CD4-positive, alpha-beta T cell treated with Interleukin-6 for 4 hours (primary cell): Measurements from ENCODE around the gene WASF3.

Experiments used
- DNase-seq: peaks from one replicate; pipeline ENCODE4 v3.0.0-alpha.2; 2020; ENCODE audit warnings: mixed read lengths

Gene WASF3

DNA sequence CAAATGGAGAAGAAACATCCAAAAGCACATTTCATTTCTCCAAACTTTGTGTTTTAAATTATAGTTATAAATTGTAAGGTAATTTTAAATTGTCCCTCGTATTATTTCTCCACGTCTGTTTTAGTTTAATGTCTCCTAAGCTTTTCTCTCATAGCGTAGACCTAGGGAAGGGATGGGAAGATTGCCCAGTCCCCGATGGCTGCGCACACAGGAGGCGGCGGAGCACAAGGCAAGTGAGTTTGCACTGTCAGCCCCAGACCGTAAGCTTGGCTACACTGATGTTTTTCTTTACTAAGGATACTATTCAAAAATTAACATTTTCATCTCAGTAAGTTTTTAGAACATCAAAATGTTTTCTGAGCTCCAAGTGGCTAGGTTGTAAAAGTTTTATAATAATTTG lies 130.8 kb downstream of the WASF3 start:
- DNase-seq = no peak

DNA sequence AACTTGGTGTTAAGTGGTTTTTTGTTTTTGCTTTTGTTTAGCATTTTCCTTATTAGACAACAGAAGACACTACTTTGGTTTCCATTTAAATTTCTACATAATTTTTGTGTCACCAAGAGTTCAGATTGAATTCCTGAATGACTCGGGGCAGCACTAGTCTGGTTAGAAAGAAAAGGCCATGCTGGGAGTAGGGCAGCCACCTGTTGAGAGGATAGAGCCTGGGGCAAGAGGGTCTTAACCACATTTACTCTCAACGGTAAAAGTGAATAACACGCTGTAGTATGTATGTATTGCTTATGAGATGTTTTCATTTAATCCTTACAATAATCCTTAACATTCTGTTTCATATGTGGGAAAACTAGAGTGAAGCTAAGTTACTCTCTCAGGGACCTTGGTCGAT lies 131.5 kb downstream of the WASF3 start:
- no peak for DNase-seq

GRCh38 chr13:26693749-26694463 lies 136.4 kb downstream of the WASF3 start:
- DNase-seq = no peak

DNA sequence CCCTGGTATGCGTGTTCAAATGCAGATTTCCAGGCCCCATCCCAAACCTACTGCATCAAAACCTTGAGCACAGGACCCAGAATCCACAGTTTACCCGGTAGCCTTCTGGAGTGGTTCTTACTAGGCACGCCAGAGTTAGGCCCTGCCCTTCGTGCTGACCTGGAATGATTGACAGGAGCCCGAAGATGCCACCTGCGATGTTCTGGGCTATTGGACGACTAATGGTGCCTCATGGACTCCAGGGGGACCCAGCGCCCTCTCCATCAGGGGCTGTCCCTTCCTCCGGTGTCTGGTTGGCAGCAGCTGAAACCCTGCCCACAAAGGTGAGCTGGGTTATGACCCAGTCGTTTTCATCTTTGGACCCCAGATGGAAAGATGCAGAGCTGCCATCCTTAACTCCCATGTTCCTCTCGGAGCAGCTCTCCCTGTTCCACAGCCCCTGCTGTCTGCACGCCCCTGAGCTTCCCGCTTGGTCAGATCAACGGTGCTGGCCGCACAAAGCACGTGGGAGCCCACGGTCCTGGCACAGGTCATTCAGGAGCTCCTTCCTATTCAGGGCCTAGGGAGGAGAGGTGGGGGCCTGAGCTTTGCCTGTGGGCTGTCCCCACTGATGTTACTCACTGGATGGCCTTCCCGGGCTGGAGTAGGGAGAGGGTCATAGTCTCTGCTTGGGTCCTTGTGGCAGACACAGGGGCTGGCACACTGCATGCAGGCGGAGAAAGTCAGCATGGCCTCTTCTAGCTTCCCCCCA lies 137.3 kb downstream of the WASF3 start:
- DNase-seq = no peak

GRCh38 chr13:26695360-26695705 lies 137.8 kb downstream of the WASF3 start:
- DNase-seq = no peak

DNA sequence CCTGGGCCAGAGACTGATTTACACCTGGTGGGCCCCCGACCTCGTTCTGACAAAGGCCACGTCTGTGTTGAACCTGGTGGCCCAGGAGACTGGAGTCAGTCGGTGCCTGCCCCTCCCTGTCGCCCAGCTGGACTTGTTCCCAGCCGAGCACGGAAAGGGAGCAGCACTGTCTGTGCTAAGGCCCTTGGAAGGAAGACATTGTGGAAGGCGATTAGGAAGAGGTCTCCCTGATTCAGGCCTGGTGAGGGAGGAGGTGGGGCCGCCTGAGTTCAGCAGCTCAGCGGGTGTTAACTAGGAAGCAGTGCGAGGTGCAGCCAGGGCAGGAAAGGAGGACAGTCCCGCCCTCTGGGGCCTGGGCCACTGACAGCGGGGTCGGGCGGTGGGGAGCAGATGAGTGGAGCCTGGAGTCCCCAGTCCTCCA lies 138.4 kb downstream of the WASF3 start:
- DNase-seq = no peak

- no peak for DNase-seq
Measured at GRCh38 chr13:26697069-26697955, 139.8 kb downstream of the WASF3 start.

DNA sequence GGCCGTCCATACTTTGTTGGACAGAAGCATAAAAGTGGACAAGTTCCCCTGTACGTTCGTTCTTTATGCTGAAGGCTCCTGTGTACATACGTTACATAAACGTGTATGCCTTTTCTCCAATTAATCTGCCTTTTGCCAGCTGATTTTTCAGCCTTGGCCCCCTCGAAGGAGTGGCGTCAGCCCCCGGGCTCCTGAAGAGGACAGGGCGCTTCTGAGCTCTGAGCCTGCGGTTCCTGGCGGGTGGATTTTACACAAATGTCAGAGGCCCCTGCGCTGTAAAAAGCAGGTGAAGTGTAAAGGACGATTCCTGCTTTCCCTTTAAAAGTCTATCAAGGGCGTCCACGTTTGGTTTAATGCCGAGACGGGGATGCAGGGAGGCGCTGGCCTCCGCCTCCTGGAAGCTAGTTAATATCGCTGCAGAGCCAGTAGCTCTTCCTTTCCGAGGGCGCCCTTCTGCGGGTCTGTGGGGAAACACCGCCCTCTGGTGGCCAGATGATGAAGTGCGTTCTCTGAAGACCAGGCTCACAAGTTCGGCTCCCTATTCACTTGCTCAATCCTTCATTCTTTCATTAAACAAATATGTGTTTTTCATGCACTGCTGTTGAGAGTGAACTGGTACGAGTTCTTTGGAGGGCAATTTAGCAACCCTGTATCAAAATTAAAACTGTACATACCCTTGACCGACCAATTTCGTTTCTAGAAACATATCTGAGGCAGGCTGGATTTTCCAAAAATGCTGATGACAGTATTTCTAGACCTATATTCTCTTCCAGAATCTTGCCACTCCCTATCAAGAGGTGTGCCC lies 141.1 kb downstream of the WASF3 start:
- peak; percentile 78 for DNase-seq

- no peak for DNase-seq
Measured at GRCh38 chr13:26699197-26699490, 141.7 kb downstream of the WASF3 start.

DNA sequence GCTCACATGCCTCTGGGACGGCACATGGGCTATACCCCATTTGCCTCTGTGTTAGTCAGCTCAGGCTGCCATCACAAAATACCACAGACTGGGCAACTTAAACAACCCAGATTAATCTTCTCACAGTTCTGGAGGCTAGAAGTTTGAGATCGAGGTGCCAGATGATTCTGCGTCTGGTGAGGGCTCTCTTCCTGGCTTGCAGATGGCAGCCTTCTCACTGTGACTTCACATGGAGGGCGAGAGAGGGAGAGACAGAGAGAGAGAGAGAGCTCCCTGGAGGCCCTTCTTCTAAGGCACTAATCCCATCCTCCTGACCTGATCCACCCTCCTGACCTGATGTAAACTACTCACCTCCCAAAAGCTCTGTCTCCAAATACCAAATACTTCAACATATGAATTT lies 148.1 kb downstream of the WASF3 start:
- no peak for DNase-seq

DNA sequence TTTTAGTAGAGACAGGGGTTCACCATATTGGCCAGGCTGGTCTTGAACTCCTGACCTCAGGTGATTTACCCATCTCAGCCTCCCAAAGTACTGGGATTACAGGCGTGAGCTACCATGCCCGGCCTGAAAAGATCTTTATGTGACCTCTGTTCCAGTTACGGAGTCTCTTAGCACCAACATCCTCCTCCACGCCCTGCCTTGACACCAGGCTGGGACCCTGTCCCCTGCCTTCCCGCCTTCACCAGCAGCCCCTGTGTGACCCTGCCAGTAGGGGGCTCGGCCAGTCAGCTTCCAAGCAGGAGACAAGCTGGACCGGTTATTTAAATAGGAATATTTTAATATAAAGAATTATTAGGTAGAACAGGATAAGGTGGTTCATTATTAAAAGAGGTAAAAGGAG lies 148.9 kb downstream of the WASF3 start:
- no peak for DNase-seq

- peak; percentile 33 for DNase-seq
Measured at GRCh38 chr13:26707122-26708006, 149.9 kb downstream of the WASF3 start.

DNA sequence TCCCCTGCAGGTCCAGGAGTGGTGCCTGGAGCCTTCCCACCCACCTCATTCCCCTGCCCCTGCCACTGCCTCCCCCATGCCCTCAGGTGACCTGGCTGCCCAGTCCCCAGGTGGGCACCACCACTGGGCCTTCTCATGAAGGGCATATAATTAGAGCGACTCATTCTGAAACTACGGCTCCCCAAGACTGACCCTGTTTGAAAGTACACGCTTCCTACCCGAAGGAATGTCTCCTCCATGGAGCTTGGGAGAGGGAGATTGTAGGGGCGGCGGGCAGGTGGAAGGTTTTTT lies 150.5 kb downstream of the WASF3 start:
- no peak for DNase-seq

- DNase-seq = no peak
Measured at GRCh38 chr13:26709461-26709860, 152.0 kb downstream of the WASF3 start.

DNA sequence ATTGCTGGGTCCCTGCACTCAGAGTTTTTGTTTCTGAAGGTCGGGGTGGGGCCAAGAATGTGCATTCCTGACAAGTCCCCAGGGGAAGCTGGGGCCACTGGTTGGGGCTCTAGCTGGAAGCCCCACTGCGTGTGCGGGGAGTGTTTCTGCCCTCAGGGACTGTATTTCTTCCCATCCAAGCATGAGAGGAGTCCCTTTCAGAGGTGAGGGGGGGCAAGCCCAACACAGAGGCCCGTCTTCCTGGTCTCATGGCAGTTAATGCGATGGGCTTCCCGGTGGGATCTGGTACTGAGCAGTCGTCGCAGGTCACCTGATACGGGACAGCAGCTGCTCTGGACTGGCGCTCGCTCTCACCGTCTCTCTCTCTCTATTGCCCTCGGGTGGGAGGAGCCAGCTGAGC lies 152.7 kb downstream of the WASF3 start:
- DNase-seq = no peak

DNA sequence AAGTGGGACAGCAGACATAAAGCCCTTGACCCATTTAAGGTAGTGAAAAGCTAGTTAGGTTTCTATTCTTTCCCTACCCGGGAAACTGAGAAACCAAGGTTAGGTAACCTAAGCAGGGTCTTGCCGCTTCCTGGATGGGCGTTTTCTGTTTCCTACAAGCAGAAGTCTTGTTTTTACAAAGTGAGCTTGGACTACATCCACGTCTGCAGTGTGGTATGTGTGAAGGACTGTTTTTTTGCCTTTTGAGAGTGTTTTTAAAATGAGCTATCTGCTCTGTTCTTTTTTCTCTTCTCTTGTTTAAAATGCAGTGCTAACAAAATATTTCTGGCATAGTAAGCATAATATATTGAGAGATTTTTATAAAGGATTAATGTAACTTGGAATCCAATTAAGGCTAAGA lies 153.7 kb downstream of the WASF3 start:
- no peak for DNase-seq

GRCh38 chr13:26713341-26713740 lies 155.9 kb downstream of the WASF3 start:
- no peak for DNase-seq

DNA sequence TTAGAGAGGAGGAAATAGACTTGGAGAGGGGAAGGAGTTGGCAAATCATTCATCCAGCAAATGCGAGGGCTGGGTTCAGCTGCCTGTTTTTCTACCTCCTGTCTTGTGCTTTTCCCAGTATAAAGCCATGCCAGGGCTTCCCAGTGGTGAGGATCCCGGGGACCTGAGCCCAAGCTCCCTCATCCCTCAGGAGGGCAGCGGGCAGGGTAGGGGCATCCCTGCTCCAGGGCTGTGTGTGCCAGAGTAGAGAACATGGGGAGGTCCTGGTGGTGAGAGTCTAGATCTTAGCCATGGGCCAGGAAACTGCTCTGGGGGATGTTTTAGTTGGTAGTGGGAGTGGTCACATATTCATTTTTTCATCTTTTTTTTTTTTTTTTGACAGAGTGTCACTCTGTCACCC lies 159.5 kb downstream of the WASF3 start:
- no peak for DNase-seq

- DNase-seq = no peak
Measured at GRCh38 chr13:26718146-26718545, 160.7 kb downstream of the WASF3 start.

GRCh38 chr13:26718872-26719271 lies 161.4 kb downstream of the WASF3 start:
- no peak for DNase-seq

GRCh38 chr13:26719356-26719945 lies 162.0 kb downstream of the WASF3 start:
- DNase-seq = no peak
